Measurements from ENCODE around the gene OMP. TPM values are rescaled to one million over a fixed set of nuclear protein-coding genes. Genes with fewer than 3 reads are reported as not detected.

Gene OMP
- total RNA-seq, 1 experiment from 2014 or later: not detected

DNA sequence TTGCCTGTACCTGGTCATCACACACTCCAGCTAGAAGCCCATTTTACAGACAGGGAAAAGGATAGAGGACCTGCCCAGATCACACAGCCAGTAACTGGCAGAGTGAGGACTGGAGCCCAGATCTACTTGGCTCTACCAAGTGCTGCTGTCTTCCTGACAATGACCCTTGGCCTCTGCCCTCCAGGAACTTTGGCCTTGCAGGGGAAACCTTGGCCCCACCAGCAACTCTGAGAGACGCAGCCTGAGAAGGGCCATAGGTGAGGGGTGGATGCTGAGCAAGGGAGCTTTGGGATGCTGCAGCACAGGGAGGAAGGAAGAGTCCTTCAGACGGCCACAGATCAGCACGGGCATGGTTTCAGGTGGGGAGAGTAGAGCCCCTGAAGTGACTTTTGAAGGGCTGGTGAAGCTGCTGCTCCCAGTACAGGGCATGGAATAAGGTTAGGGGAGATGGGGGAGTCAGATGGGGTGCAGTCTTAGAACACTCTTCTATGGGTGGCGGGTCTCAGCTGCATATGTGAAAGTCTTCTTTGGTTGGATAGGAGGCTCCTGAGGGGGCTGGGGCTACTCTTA is 37.9 kb upstream of the OMP start:
- ATAC-seq (no peak), DNase-seq (ENCODE audit: low spot score) (no peak)
- ChIA-PET CTCF (interaction anchor here (0.7 to 6.3 kb wide), 4 partner anchors 17 to 62 kb away, joined by 3 to 126 read pairs (median 10); no protein-coding TSS in a partner anchor), POLR2A (no interaction called here)
- TF ChIP-seq, protein P1, sequence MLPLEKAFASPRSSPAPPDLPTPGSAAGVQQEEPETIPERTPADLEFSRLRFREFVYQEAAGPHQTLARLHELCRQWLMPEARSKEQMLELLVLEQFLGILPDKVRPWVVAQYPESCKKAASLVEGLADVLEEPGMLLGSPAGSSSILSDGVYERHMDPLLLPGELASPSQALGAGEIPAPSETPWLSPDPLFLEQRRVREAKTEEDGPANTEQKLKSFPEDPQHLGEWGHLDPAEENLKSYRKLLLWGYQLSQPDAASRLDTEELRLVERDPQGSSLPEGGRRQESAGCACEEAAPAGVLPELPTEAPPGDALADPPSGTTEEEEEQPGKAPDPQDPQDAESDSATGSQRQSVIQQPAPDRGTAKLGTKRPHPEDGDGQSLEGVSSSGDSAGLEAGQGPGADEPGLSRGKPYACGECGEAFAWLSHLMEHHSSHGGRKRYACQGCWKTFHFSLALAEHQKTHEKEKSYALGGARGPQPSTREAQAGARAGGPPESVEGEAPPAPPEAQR (CRISPR knock-in tag; IDR thresholded peaks at IDR 0.05): no peak
- no peak for TF ChIP-seq ESRRA (CRISPR knock-in tag; IDR thresholded peaks at IDR 0.05; ENCODE audit: borderline replicate concordance)
- no peak for TF ChIP-seq ZBTB21 (CRISPR knock-in tag; IDR thresholded peaks at IDR 0.05; ENCODE audit: borderline replicate concordance)
- TF ChIP-seq, protein P2, sequence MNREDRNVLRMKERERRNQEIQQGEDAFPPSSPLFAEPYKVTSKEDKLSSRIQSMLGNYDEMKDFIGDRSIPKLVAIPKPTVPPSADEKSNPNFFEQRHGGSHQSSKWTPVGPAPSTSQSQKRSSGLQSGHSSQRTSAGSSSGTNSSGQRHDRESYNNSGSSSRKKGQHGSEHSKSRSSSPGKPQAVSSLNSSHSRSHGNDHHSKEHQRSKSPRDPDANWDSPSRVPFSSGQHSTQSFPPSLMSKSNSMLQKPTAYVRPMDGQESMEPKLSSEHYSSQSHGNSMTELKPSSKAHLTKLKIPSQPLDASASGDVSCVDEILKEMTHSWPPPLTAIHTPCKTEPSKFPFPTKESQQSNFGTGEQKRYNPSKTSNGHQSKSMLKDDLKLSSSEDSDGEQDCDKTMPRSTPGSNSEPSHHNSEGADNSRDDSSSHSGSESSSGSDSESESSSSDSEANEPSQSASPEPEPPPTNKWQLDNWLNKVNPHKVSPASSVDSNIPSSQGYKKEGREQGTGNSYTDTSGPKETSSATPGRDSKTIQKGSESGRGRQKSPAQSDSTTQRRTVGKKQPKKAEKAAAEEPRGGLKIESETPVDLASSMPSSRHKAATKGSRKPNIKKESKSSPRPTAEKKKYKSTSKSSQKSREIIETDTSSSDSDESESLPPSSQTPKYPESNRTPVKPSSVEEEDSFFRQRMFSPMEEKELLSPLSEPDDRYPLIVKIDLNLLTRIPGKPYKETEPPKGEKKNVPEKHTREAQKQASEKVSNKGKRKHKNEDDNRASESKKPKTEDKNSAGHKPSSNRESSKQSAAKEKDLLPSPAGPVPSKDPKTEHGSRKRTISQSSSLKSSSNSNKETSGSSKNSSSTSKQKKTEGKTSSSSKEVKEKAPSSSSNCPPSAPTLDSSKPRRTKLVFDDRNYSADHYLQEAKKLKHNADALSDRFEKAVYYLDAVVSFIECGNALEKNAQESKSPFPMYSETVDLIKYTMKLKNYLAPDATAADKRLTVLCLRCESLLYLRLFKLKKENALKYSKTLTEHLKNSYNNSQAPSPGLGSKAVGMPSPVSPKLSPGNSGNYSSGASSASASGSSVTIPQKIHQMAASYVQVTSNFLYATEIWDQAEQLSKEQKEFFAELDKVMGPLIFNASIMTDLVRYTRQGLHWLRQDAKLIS (CRISPR knock-in tag; IDR thresholded peaks at IDR 0.05; ENCODE audit: borderline replicate concordance): no peak
- no peak for TF ChIP-seq SMAD4 (CRISPR knock-in tag; IDR thresholded peaks at IDR 0.05)
- TF ChIP-seq, protein P3, sequence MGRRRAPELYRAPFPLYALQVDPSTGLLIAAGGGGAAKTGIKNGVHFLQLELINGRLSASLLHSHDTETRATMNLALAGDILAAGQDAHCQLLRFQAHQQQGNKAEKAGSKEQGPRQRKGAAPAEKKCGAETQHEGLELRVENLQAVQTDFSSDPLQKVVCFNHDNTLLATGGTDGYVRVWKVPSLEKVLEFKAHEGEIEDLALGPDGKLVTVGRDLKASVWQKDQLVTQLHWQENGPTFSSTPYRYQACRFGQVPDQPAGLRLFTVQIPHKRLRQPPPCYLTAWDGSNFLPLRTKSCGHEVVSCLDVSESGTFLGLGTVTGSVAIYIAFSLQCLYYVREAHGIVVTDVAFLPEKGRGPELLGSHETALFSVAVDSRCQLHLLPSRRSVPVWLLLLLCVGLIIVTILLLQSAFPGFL (CRISPR knock-in tag; IDR thresholded peaks at IDR 0.05; ENCODE audit: borderline replicate concordance): no peak
- TF ChIP-seq, protein P4, sequence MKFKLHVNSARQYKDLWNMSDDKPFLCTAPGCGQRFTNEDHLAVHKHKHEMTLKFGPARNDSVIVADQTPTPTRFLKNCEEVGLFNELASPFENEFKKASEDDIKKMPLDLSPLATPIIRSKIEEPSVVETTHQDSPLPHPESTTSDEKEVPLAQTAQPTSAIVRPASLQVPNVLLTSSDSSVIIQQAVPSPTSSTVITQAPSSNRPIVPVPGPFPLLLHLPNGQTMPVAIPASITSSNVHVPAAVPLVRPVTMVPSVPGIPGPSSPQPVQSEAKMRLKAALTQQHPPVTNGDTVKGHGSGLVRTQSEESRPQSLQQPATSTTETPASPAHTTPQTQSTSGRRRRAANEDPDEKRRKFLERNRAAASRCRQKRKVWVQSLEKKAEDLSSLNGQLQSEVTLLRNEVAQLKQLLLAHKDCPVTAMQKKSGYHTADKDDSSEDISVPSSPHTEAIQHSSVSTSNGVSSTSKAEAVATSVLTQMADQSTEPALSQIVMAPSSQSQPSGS (CRISPR knock-in tag; IDR thresholded peaks at IDR 0.05; ENCODE audit: borderline replicate concordance, low read depth): no peak
- TF ChIP-seq SMAD3 (CRISPR knock-in tag; IDR thresholded peaks at IDR 0.05; ENCODE audit: borderline replicate concordance): no peak
- TF ChIP-seq, protein P5, sequence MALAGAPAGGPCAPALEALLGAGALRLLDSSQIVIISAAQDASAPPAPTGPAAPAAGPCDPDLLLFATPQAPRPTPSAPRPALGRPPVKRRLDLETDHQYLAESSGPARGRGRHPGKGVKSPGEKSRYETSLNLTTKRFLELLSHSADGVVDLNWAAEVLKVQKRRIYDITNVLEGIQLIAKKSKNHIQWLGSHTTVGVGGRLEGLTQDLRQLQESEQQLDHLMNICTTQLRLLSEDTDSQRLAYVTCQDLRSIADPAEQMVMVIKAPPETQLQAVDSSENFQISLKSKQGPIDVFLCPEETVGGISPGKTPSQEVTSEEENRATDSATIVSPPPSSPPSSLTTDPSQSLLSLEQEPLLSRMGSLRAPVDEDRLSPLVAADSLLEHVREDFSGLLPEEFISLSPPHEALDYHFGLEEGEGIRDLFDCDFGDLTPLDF (CRISPR knock-in tag; IDR thresholded peaks at IDR 0.05): no peak
- TF ChIP-seq ZNF138 (CRISPR knock-in tag; conservative IDR thresholded peaks at IDR 0.05): no peak
- TF ChIP-seq ZNF317 (CRISPR knock-in tag; IDR thresholded peaks at IDR 0.05; ENCODE audit: borderline replicate concordance, low read depth): no peak
- no peak for TF ChIP-seq ZNF423 (CRISPR knock-in tag; IDR thresholded peaks at IDR 0.05)
- TF ChIP-seq JAZF1 (CRISPR knock-in tag; IDR thresholded peaks at IDR 0.05): no peak
- Mint-ChIP-seq H3K4me1 (peaks cover 25% of the 10 kb centered on the region), H3K36me3 (no peaks in the 10 kb centered on the region), H3K9me3 (peaks cover 11% of the 10 kb centered on the region), H3K4me3 (peak overlapping the region; percentile 90), H3K27ac (no peak overlapping the region), H3K27me3 (ENCODE audit: low read depth) (peaks cover 21% of the 10 kb centered on the region)

DNA sequence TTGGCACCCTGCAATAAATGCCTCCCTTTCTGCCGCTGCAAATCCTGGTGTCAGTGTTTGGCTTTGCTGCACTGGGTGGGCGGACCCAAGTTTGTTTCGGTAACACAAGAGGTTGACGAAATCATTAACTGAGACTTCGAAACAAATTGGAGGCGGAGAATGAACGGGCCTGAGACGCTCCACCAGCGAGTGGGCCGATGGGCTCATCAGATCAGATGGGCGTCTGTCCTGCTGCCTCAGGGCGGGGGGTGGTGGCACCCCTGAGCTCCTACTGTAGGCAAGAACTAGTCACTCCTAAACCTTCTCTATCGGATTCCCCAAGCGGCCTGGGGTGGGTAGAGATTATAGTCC is 36.8 kb upstream of the OMP start:
- Mint-ChIP-seq H3K27me3 (ENCODE audit: low read depth) (peaks cover 21% of the 10 kb centered on the region), H3K27ac (peak overlapping the region; percentile 83), H3K36me3 (no peaks in the 10 kb centered on the region), H3K4me3 (peak overlapping the region; percentile 90), H3K4me1 (peaks cover 23% of the 10 kb centered on the region), H3K9me3 (peaks cover 8% of the 10 kb centered on the region)
- peak; percentile 1 for ATAC-seq
- POLR2A ChIA-PET: no interaction called here
- TF ChIP-seq ZNF138 (CRISPR knock-in tag; conservative IDR thresholded peaks at IDR 0.05) (no peak), GABPB1 (CRISPR knock-in tag; IDR thresholded peaks at IDR 0.05) (peak; percentile 36; the same call in 1 of the 2 replicates)
- CTCF ChIA-PET: interaction anchor here (1.4 to 6.3 kb wide), 4 partner anchors 17 to 47 kb away, joined by 3 to 126 read pairs (median 13); no protein-coding TSS in a partner anchor
- DNase-seq (ENCODE audit: low spot score): peak; percentile 34
